Left ventricle myocardium inferior (tissue), 1 donor: ENCODE data around the gene SDC4. TPM values are rescaled to one million over a fixed set of nuclear protein-coding genes. Genes with fewer than 3 reads are reported as not detected.

ENCODE experiments used
- DNase-seq: peaks from one replicate; pipeline ENCODE4 v3.0.0-alpha.2; 2020
- H3K27ac ChIP-seq: fragments of 200-600 bp; replicated peaks from 2 replicates; pipeline ENCODE4 v1.8.0; 2021
- H3K27me3 ChIP-seq: fragments of 200-600 bp; 2 replicates; pipeline ENCODE4 v1.8.0; 2021; ENCODE audit warnings: low read depth
- H3K36me3 ChIP-seq: fragments of 200-600 bp; 2 replicates; pipeline ENCODE4 v1.8.0; 2021
- H3K4me1 ChIP-seq: fragments of 200-600 bp; 2 replicates; pipeline ENCODE4 v1.8.0; 2021
- H3K4me3 ChIP-seq: fragments of 200-600 bp; 2 replicates; pipeline ENCODE4 v1.8.0; 2021; ENCODE audit warnings: mild to moderate bottlenecking, moderate library complexity
- H3K9me3 ChIP-seq: fragments of 200-600 bp; replicated peaks from 2 replicates; pipeline ENCODE4 v1.8.0; 2021
- CTCF ChIP-seq: fragments of 200-600 bp; IDR thresholded peaks from 2 replicates; pipeline ENCODE4 v1.8.0; 2021; ENCODE audit warnings: antibody characterized with exemption, mild to moderate bottlenecking, borderline replicate concordance
- intact Hi-C: fragments of 100-400 bp; cut with micrococcal nuclease; formaldehyde crosslinking; loops from one replicate; pipeline ENCODE4 v1.11.0; 2022
- total RNA-seq: library from RNA; stranded (reverse); fragmentation: NEBNext Ultra II Directional; extraction: Animal tissue kit (Norgen Biotek cat#: 25700); gene quantifications from one replicate; pipeline ENCODE4 v1.2.1, GENCODE V29; 2021
- donor health status: DM: no; HTN: yes; CAD: no; lungs with severe emphysema.

Gene SDC4
- total RNA-seq, 1 donor from 2014 or later = 77.4 TPM

- Histone ChIP-seq H3K27ac (peak overlapping the region; percentile 94), H3K9me3 (no peaks in the 10 kb centered on the region), H3K36me3 (peaks cover 7% of the 10 kb centered on the region), H3K27me3 (no peaks in the 10 kb centered on the region), H3K4me3 (peak overlapping the region; percentile 85), H3K4me1 (peaks cover 93% of the 10 kb centered on the region)
- DNase-seq = no peak
- intact Hi-C loops = no loop called here
- no peak for TF ChIP-seq CTCF
Measured at GRCh38 chr20:45344168-45344860, 3.9 kb downstream of the SDC4 start.

GRCh38 chr20:45343532-45344167 lies 4.6 kb downstream of the SDC4 start:
- peak overlapping the region; percentile 85 for H3K4me3 ChIP-seq
- TF ChIP-seq CTCF = no peak
- H3K4me1 ChIP-seq = peaks cover 98% of the 10 kb centered on the region
- no peaks in the 10 kb centered on the region for H3K9me3 ChIP-seq
- peaks cover 9% of the 10 kb centered on the region for H3K36me3 ChIP-seq
- H3K27ac ChIP-seq = peak overlapping the region; percentile 94
- no peaks in the 10 kb centered on the region for H3K27me3 ChIP-seq
- intact Hi-C loops = no loop called here
- DNase-seq = no peak

- H3K36me3 ChIP-seq = peaks cover 9% of the 10 kb centered on the region
- intact Hi-C loops = no loop called here
- peaks cover 100% of the 10 kb centered on the region for H3K4me1 ChIP-seq
Measured at GRCh38 chr20:45342855-45343531, 5.2 kb downstream of the SDC4 start.

GRCh38 chr20:45341939-45342854 lies 6.0 kb downstream of the SDC4 start:
- intact Hi-C loops = no loop called here
- Histone ChIP-seq H3K36me3 (peaks cover 9% of the 10 kb centered on the region), H3K4me1 (peaks cover 100% of the 10 kb centered on the region), H3K9me3 (no peaks in the 10 kb centered on the region), H3K27me3 (no peaks in the 10 kb centered on the region), H3K27ac (peak overlapping the region; percentile 94), H3K4me3 (peak overlapping the region; percentile 85)
- TF ChIP-seq CTCF = no peak
- peak; percentile 73 for DNase-seq

More at GRCh38 chr20:45342855-45343531, 5.2 kb downstream of the SDC4 start:
- TF ChIP-seq CTCF = no peak
- Histone ChIP-seq H3K4me3 (peak overlapping the region; percentile 85), H3K9me3 (no peaks in the 10 kb centered on the region), H3K27me3 (no peaks in the 10 kb centered on the region), H3K27ac (peak overlapping the region; percentile 94)
- DNase-seq = no peak

GRCh38 chr20:45341579-45341938 lies 6.7 kb downstream of the SDC4 start:
- H3K36me3 ChIP-seq = peaks cover 9% of the 10 kb centered on the region
- H3K27ac ChIP-seq = peak overlapping the region; percentile 94
- H3K4me3 ChIP-seq = peak overlapping the region; percentile 55
- no peaks in the 10 kb centered on the region for H3K27me3 ChIP-seq
- no peak for DNase-seq
- H3K4me1 ChIP-seq = peaks cover 100% of the 10 kb centered on the region
- intact Hi-C loops = no loop called here
- no peaks in the 10 kb centered on the region for H3K9me3 ChIP-seq
- no peak for TF ChIP-seq CTCF
